HepG2 (cell line): ENCODE data around the gene NYAP1. TPM values are rescaled to one million over a fixed set of nuclear protein-coding genes. Genes with fewer than 3 reads are reported as not detected.

Experiments used
- GATA4 ChIP-seq: sonication (generic); IDR thresholded peaks from 2 replicates; pipeline ENCODE4 v1.6.1; 2016; ENCODE audit warnings: antibody characterized with exemption, low read depth, borderline replicate concordance
- GZF1 ChIP-seq: sonication (generic); formaldehyde crosslinking; IDR thresholded peaks from 2 replicates; pipeline ENCODE4 v1.5.1; 2020; ENCODE audit warnings: mild to moderate bottlenecking, missing genetic modification reagents
- KDM3A ChIP-seq: IDR thresholded peaks from 2 replicates; pipeline ENCODE4 v1.6.1; 2018; ENCODE audit warnings: low read depth, missing compliant biosample characterization
- MTF1 ChIP-seq: sonication (generic); formaldehyde crosslinking; IDR thresholded peaks from 2 replicates; pipeline ENCODE4 v1.5.0; 2020; ENCODE audit warnings: missing genetic modification reagents
- NFKB2 ChIP-seq: sonication (generic); formaldehyde crosslinking; IDR thresholded peaks from 2 replicates; pipeline ENCODE4 v1.4.0; 2020; ENCODE audit warnings: missing genetic modification reagents, borderline replicate concordance
- NKX3-1 ChIP-seq: sonication (generic); formaldehyde crosslinking; IDR thresholded peaks from 2 replicates; pipeline ENCODE4 v1.5.0; 2020; ENCODE audit warnings: missing genetic modification reagents
- POLR2G ChIP-seq: fragments of 200-400 bp; formaldehyde crosslinking; IDR thresholded peaks from 2 replicates; pipeline ENCODE4 v1.6.1; 2018; ENCODE audit warnings: mild to moderate bottlenecking, low read depth, low read length, moderate library complexity
- PRDM4 ChIP-seq: sonication (generic); formaldehyde crosslinking; IDR thresholded peaks from 2 replicates; pipeline ENCODE4 v1.9.0; 2021; ENCODE audit warnings: missing genetic modification reagents, borderline replicate concordance
- RBM39 ChIP-seq: fragments of 200-400 bp; formaldehyde crosslinking; IDR thresholded peaks from one replicate; pipeline ENCODE4 v1.6.1; 2018; ENCODE audit warnings: antibody characterized with exemption, mild to moderate bottlenecking, low read depth, low read length; ENCODE audit not compliant: poor library complexity, severe bottlenecking
- SIN3A ChIP-seq: IDR thresholded peaks from 2 replicates; pipeline ENCODE4 v1.6.1; 2011; ENCODE audit warnings: low read depth, mild to moderate bottlenecking, control low read depth, low read length, borderline replicate concordance
- SMYD3 ChIP-seq: sonication (generic); formaldehyde crosslinking; IDR thresholded peaks from 2 replicates; pipeline ENCODE4 v1.8.1; 2023; ENCODE audit warnings: mild to moderate bottlenecking, missing genetic modification reagents
- THAP11 ChIP-seq: IDR thresholded peaks from 2 replicates; pipeline ENCODE4 v1.6.1; 2016; ENCODE audit warnings: missing biosample characterization, missing genetic modification reagents
- ZFAT ChIP-seq: sonication (generic); formaldehyde crosslinking; conservative IDR thresholded peaks from 2 replicates; pipeline ENCODE4 v1.8.1; 2023; ENCODE audit warnings: missing genetic modification reagents, inconsistent platforms
- ZNF17 ChIP-seq: sonication (generic); formaldehyde crosslinking; IDR thresholded peaks from 2 replicates; pipeline ENCODE4 v1.5.0; 2020; ENCODE audit warnings: mild to moderate bottlenecking, missing genetic modification reagents
- ZNF251 ChIP-seq: sonication (generic); formaldehyde crosslinking; IDR thresholded peaks from 2 replicates; pipeline ENCODE4 v1.9.0; 2021; ENCODE audit warnings: mild to moderate bottlenecking, missing genetic modification reagents
- ZNF3 ChIP-seq: IDR thresholded peaks from 2 replicates; pipeline ENCODE4 v1.7.0; 2017; ENCODE audit warnings: inconsistent platforms
- ZNF496 ChIP-seq: sonication (generic); formaldehyde crosslinking; IDR thresholded peaks from 2 replicates; pipeline ENCODE4 v1.8.1; 2023; ENCODE audit warnings: mild to moderate bottlenecking, moderate library complexity, missing genetic modification reagents; ENCODE audit not compliant: insufficient replicate concordance
- ZNF510 ChIP-seq: sonication (generic); formaldehyde crosslinking; IDR thresholded peaks from 2 replicates; pipeline ENCODE4 v1.4.0; 2020; ENCODE audit warnings: low read depth, mild to moderate bottlenecking, missing genetic modification reagents
- ZNF777 ChIP-seq: sonication (generic); formaldehyde crosslinking; IDR thresholded peaks from 2 replicates; pipeline ENCODE4 v1.4.0; 2020; ENCODE audit warnings: missing genetic modification reagents
- ZNF891 ChIP-seq: sonication (generic); formaldehyde crosslinking; IDR thresholded peaks from 2 replicates; pipeline ENCODE4 v1.5.0; 2020; ENCODE audit warnings: mild to moderate bottlenecking, missing genetic modification reagents
- polyA plus RNA-seq, 8 experiments: library from polyadenylated mRNA; depleted of rRNA in 3 of 8; stranded (reverse) in 7 of 8; unstranded in 1 of 8; fragments of >200 nt; fragmentation: Illumina TruSeq in 4 of 8; extraction: Trizol in 4 of 8; gene quantifications; 2 replicates each; pipeline versions ENCODE4 v1.2.1 to v1.2.3, GENCODE V29; 2011 to 2016; ENCODE audit warnings: low read depth in 4 of 8, missing spikeins in 1 of 8, mixed read lengths in 1 of 8; ENCODE audit not compliant: insufficient read depth in 1 of 8
- total RNA-seq, 5 experiments: library from RNA; depleted of rRNA; stranded (reverse); fragments of >200 nt; fragmentation: Illumina TruSeq; extraction: Trizol; gene quantifications; 2 replicates each; pipeline ENCODE4 v1.2.3, GENCODE V29; 2016; ENCODE audit warnings: low read depth in 1 of 5
- TF ChIP-seq, protein P1 (sequence below): sonication (generic); formaldehyde crosslinking; IDR thresholded peaks from 2 replicates; pipeline ENCODE4 v1.5.1; 2020; ENCODE audit warnings: mild to moderate bottlenecking, missing genetic modification reagents, moderate library complexity
- TF ChIP-seq, protein P2 (sequence below): sonication (generic); formaldehyde crosslinking; IDR thresholded peaks from 2 replicates; pipeline ENCODE4 v1.5.0; 2020; ENCODE audit warnings: mild to moderate bottlenecking, missing genetic modification reagents

Gene NYAP1
- total and polyA plus RNA-seq, 2 of the 13 experiments (the other 11 are each of a cell fraction or from before 2014, with no cell fraction given), result 0.15 to 0.46 TPM

DNA sequence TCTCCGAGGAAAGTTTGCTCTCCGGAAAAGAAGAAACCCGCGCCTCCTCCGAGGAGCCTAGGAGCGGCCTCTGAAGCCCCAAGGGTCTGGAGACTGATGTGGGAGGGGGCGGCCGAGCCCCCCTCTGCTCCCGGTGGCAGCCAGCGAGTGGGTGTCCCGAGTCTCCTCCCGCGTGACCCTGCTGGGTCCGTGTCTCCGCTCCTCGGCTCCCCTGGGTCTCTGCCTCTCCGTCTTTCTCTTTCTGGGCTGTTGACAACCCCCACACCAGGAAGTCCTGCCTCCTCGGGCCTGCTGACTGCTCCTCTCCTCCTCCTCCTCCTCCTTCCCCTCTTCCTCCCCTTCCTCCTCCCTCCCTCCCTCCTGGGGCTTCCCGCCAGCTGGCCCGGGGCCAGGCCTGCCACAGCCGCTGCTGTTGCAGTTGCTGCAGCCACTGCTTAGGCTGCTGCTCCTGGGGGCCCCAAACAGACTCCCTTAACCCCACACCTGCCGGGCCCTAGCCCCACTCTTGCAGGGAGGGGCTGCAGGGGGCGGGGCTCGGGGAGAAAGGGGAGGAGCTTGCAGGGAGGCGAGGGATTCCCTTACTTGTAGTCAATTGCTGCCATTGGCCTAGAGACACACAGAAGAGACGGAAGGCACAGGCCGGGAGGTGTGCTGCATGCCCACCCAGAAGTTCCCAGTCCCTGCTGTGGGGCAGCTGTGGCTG lies 4.6 kb upstream of the NYAP1 start, which contains the start of gene TSC22D4 (continued):
- TF ChIP-seq, protein P1, sequence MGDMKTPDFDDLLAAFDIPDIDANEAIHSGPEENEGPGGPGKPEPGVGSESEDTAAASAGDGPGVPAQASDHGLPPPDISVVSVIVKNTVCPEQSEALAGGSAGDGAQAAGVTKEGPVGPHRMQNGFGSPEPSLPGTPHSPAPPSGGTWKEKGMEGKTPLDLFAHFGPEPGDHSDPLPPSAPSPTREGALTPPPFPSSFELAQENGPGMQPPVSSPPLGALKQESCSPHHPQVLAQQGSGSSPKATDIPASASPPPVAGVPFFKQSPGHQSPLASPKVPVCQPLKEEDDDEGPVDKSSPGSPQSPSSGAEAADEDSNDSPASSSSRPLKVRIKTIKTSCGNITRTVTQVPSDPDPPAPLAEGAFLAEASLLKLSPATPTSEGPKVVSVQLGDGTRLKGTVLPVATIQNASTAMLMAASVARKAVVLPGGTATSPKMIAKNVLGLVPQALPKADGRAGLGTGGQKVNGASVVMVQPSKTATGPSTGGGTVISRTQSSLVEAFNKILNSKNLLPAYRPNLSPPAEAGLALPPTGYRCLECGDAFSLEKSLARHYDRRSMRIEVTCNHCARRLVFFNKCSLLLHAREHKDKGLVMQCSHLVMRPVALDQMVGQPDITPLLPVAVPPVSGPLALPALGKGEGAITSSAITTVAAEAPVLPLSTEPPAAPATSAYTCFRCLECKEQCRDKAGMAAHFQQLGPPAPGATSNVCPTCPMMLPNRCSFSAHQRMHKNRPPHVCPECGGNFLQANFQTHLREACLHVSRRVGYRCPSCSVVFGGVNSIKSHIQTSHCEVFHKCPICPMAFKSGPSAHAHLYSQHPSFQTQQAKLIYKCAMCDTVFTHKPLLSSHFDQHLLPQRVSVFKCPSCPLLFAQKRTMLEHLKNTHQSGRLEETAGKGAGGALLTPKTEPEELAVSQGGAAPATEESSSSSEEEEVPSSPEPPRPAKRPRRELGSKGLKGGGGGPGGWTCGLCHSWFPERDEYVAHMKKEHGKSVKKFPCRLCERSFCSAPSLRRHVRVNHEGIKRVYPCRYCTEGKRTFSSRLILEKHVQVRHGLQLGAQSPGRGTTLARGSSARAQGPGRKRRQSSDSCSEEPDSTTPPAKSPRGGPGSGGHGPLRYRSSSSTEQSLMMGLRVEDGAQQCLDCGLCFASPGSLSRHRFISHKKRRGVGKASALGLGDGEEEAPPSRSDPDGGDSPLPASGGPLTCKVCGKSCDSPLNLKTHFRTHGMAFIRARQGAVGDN (CRISPR knock-in tag), result peak; percentile 83
- TF ChIP-seq, protein P2, sequence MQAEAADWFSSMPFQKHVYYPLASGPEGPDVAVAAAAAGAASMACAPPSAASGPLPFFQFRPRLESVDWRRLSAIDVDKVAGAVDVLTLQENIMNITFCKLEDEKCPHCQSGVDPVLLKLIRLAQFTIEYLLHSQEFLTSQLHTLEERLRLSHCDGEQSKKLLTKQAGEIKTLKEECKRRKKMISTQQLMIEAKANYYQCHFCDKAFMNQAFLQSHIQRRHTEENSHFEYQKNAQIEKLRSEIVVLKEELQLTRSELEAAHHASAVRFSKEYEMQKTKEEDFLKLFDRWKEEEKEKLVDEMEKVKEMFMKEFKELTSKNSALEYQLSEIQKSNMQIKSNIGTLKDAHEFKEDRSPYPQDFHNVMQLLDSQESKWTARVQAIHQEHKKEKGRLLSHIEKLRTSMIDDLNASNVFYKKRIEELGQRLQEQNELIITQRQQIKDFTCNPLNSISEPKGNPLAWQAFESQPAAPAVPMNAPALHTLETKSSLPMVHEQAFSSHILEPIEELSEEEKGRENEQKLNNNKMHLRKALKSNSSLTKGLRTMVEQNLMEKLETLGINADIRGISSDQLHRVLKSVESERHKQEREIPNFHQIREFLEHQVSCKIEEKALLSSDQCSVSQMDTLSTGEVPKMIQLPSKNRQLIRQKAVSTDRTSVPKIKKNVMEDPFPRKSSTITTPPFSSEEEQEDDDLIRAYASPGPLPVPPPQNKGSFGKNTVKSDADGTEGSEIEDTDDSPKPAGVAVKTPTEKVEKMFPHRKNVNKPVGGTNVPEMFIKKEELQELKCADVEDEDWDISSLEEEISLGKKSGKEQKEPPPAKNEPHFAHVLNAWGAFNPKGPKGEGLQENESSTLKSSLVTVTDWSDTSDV (CRISPR knock-in tag), result peak; percentile 54; the same call in 1 of the 2 replicates
- TF ChIP-seq ZNF496 (CRISPR knock-in tag) (no peak), ZNF777 (CRISPR knock-in tag) (no peak; the same call in none of the 2 replicates), NFKB2 (CRISPR knock-in tag) (no peak), ZNF510 (CRISPR knock-in tag) (no peak), KDM3A (CRISPR knock-in tag) (0 out of 2 replicates have a peak, but pooled peaks have one; percentile 29), MTF1 (CRISPR knock-in tag) (no peak), ZFAT (CRISPR knock-in tag) (no peak), SMYD3 (CRISPR knock-in tag) (no peak), ZNF17 (CRISPR knock-in tag) (no peak), ZNF251 (CRISPR knock-in tag) (no peak), POLR2G (peak; percentile 55), THAP11 (CRISPR knock-in tag) (no peak), SIN3A (0 out of 2 replicates have a peak, but pooled peaks have one; percentile 30), GZF1 (CRISPR knock-in tag) (no peak), PRDM4 (CRISPR knock-in tag) (no peak), ZNF3 (no peak), ZNF891 (CRISPR knock-in tag) (no peak), NKX3-1 (CRISPR knock-in tag) (no peak), RBM39 (no peak), GATA4 (0 out of 2 replicates have a peak, but pooled peaks have one; percentile 12)
